ENCODE measurements around the gene FUT8.

FUT8 gene

DNA sequence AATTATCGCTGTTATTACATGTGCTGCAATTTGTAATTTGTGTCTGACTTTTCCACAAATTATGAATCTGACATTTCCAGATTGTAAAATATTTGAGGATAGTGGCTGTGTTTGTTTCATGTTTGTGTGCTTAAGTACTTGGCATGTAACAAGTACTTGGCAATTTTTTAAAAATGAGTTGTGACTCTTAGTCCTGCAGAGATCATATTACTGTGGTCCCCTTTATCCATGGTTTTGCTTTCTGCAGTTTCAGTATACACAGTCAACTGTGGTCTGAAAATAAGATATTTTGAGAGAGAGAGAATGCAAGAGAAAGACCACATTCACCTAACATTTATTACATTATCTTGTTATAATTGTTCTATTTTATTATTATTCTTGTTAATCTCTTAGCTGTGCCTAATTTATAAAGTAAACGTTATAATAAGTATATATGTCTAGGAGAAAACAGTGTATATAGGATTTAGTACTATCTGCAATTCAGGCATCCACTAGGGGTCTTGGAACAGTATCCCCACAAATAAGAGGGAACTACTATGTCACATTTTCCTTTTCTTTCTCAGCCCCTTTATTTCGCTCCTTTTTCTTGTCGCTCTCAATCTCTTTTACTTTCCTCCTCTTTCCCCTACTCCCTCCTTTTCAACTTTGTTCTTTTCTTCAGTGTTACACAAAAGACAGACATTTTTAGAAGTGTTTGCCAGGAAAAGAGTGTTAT, 176.1 kb downstream of the FUT8 start:
- DNase-seq (ENCODE audit: extremely low read depth, low read depth): no peak
- H3K4me3 ChIP-seq (replicated peaks; ENCODE audit: low read depth, low read length): no peak overlapping the region
- TF ChIP-seq, protein P1, sequence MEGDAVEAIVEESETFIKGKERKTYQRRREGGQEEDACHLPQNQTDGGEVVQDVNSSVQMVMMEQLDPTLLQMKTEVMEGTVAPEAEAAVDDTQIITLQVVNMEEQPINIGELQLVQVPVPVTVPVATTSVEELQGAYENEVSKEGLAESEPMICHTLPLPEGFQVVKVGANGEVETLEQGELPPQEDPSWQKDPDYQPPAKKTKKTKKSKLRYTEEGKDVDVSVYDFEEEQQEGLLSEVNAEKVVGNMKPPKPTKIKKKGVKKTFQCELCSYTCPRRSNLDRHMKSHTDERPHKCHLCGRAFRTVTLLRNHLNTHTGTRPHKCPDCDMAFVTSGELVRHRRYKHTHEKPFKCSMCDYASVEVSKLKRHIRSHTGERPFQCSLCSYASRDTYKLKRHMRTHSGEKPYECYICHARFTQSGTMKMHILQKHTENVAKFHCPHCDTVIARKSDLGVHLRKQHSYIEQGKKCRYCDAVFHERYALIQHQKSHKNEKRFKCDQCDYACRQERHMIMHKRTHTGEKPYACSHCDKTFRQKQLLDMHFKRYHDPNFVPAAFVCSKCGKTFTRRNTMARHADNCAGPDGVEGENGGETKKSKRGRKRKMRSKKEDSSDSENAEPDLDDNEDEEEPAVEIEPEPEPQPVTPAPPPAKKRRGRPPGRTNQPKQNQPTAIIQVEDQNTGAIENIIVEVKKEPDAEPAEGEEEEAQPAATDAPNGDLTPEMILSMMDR (IDR thresholded peaks at IDR 0.05; ENCODE audit: low read depth, low read length, missing control alignments): no peak

- no peak for DNase-seq (ENCODE audit: extremely low read depth, low read depth)
- H3K4me3 ChIP-seq (replicated peaks; ENCODE audit: low read depth, low read length): no peak overlapping the region
- TF ChIP-seq, protein P1 (IDR thresholded peaks at IDR 0.05; ENCODE audit: low read depth, low read length, missing control alignments): no peak
These were observed 181.8 kb downstream of the FUT8 start for GRCh38 chr14:65594153-65594881.

GRCh38 chr14:65594882-65595237, 182.3 kb downstream of the FUT8 start:
- TF ChIP-seq, protein P1 (IDR thresholded peaks at IDR 0.05; ENCODE audit: low read depth, low read length, missing control alignments): no peak

DNA sequence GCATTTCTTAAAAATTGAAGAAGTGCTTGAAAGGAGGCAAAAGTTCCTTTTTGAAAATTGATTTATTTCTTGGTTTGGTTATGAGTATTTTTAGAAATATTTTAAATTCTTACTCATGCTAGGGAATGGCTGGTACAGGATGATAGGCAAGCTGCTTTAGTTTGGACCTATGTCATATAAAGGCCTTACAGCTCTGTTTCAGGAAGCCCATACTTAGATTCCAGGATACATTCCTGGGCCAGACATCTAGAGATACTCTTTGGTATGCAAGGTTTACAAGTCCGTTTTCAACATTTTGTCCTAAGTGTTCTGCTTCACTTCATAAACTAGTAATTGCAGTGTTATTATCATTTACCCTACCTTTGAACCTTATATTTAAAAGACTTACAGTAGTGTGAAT, 186.8 kb downstream of the FUT8 start:
- H3K4me3 ChIP-seq (replicated peaks; ENCODE audit: low read depth, low read length): no peak overlapping the region
- no peak for DNase-seq (ENCODE audit: extremely low read depth, low read depth)
- TF ChIP-seq, protein P1 (IDR thresholded peaks at IDR 0.05; ENCODE audit: low read depth, low read length, missing control alignments): no peak

More at GRCh38 chr14:65594882-65595237, 182.3 kb downstream of the FUT8 start:
- no peak overlapping the region for H3K4me3 ChIP-seq (replicated peaks; ENCODE audit: low read depth, low read length)
- DNase-seq (ENCODE audit: extremely low read depth, low read depth): no peak

GRCh38 chr14:65600742-65601141, 188.2 kb downstream of the FUT8 start:
- TF ChIP-seq, protein P1 (IDR thresholded peaks at IDR 0.05; ENCODE audit: low read depth, low read length, missing control alignments): no peak
- no peak for DNase-seq (ENCODE audit: extremely low read depth, low read depth)
- no peak overlapping the region for H3K4me3 ChIP-seq (replicated peaks; ENCODE audit: low read depth, low read length)

DNA sequence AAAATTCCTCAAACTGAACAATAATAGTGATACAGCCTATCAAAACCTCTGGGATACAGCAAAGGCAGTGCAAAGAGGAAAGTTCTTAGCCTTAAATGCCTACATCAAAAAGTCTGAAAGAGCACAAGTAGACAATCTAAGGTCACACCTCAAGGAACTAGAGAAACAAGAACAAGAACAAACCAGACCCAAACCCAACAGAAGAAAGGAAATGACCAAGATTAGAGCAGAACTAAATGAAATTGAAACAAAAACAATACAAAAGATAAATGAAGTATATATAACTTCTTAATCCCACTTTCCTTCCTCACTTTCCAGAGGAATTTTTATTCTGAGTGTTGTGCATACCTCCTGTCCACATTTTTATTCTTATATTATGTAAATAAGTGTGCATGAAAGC, 192.0 kb downstream of the FUT8 start:
- H3K4me3 ChIP-seq (replicated peaks; ENCODE audit: low read depth, low read length): no peak overlapping the region
- TF ChIP-seq, protein P1 (IDR thresholded peaks at IDR 0.05; ENCODE audit: low read depth, low read length, missing control alignments): no peak
- no peak for DNase-seq (ENCODE audit: extremely low read depth, low read depth)
